Esophagus muscularis mucosa (tissue), 4 donors: ENCODE data around the gene MSI2. TPM values are rescaled to one million over a fixed set of nuclear protein-coding genes. Genes with fewer than 3 reads are reported as not detected.

Experiments used
- DNase-seq: peaks from one replicate; pipeline ENCODE4 v3.0.0-alpha.2; 2017; ENCODE audit errors: extremely low spot score
- H3K27ac ChIP-seq, 4 donors: fragments of 200-600 bp; sonication (generic); replicated peaks in 1 of 4; 1 replicate in 3 of 4; 2 replicates in 1 of 4; pipeline ENCODE4 v1.5.1; 2016 to 2019; ENCODE audit warnings: mild to moderate bottlenecking in 1 of 4
- H3K27me3 ChIP-seq, 4 donors: fragments of 200-600 bp; sonication (generic); one replicate each; pipeline versions ENCODE4 v1.5.1 to v1.6.0; 2016 to 2019
- H3K36me3 ChIP-seq, 4 donors: fragments of 200-600 bp; sonication (generic); one replicate each; pipeline ENCODE4 v1.5.1; 2016 to 2019
- H3K4me1 ChIP-seq, 4 donors: fragments of 200-600 bp; sonication (generic); one replicate each; pipeline ENCODE4 v1.5.1; 2016 to 2019
- H3K4me3 ChIP-seq, 4 donors: fragments of 200-600 bp; sonication (generic); 1 replicate in 2 of 4; 2 replicates in 2 of 4; pipeline ENCODE4 v1.5.1; 2016 to 2019; ENCODE audit warnings: mild to moderate bottlenecking in 4 of 4, moderate library complexity in 1 of 4
- H3K9me3 ChIP-seq, 4 donors: fragments of 200-600 bp; sonication (generic); 1 replicate in 3 of 4; 2 replicates in 1 of 4; pipeline ENCODE4 v1.5.1; 2016 to 2019
- CTCF ChIP-seq, 3 experiments: fragments of 200-600 bp in 2 of 3; fragments of 450-650 bp in 1 of 3; sonication (generic) in 2 of 3; IDR thresholded peaks; one replicate each; pipeline ENCODE4 v1.5.1; 2017 to 2019; ENCODE audit warnings: antibody characterized with exemption in 3 of 3, mild to moderate bottlenecking in 2 of 3, moderate library complexity in 1 of 3
- EP300 ChIP-seq: sonication (generic); formaldehyde crosslinking; IDR thresholded peaks from one replicate; pipeline ENCODE4 v1.6.1; 2017; ENCODE audit warnings: antibody characterized with exemption
- POLR2A ChIP-seq: fragments of 450-650 bp; IDR thresholded peaks from one replicate; pipeline ENCODE4 v1.6.1; 2017; ENCODE audit warnings: antibody characterized with exemption, moderate library complexity, mild to moderate bottlenecking, low read depth
- POLR2AphosphoS5 ChIP-seq, 2 donors: sonication (generic); formaldehyde crosslinking; IDR thresholded peaks; one replicate each; pipeline ENCODE4 v1.6.1; 2017; ENCODE audit warnings: antibody characterized with exemption in 2 of 2
- WGBS: methylation state at CpG from one replicate; pipeline ENCODE4 v1.1.5; 2018; 5-methylcytosine and 5-hydroxymethylcytosine counted together
- intact Hi-C: fragments of 100-400 bp; cut with DNase I; formaldehyde crosslinking; loops from one replicate; pipeline ENCODE4 v1.15.1; 2023
- total RNA-seq, 4 donors: library from RNA; depleted of rRNA; stranded (reverse); fragments of >200 nt; gene quantifications; one replicate each; pipeline versions ENCODE4 v1.1.0 to v1.2.1, GENCODE V29; 2016

MSI2 gene
- total RNA-seq, 4 donors from 2014 or later: 28.8 to 39.0 (median 29.6) TPM

DNA sequence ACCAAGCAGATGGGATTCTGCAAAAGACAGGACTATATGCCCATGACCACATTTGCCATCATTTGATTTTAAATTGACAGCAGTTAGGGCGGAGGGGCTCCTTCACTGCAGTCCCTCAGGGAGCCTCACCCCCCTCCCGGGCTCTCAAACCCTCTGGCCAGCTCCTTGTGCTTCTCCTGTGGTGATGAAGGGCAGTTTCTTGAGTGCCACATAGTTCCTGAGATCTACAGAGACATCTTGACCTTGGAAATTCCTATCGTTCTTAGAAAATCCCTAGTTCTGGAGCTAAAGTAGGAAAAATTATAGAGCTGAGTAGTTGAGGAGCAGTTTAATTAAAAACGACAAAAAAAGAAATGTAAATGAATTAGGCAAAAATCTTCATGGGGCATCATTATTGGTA is 257.2 kb downstream of the MSI2 start:
- Histone ChIP-seq H3K27me3 (no peaks in the 10 kb centered on the region), H3K4me1 (peaks cover 13 to 16% (median 14%) of the 10 kb centered on the region in 4 donors), H3K36me3 (no peaks in the 10 kb centered on the region), H3K27ac (no peak overlapping the region), H3K4me3 (no peak overlapping the region), H3K9me3 (no peaks in the 10 kb centered on the region)
- DNase-seq: no peak
- intact Hi-C loops: no loop called here
- WGBS: 73% methylated on average over 4 of the region's 4 CpGs
- TF ChIP-seq POLR2AphosphoS5 (IDR thresholded peaks at IDR 0.05) (no peak), EP300 (no peak), CTCF (IDR thresholded peaks at IDR 0.05) (no peak), POLR2A (no peak)

DNA sequence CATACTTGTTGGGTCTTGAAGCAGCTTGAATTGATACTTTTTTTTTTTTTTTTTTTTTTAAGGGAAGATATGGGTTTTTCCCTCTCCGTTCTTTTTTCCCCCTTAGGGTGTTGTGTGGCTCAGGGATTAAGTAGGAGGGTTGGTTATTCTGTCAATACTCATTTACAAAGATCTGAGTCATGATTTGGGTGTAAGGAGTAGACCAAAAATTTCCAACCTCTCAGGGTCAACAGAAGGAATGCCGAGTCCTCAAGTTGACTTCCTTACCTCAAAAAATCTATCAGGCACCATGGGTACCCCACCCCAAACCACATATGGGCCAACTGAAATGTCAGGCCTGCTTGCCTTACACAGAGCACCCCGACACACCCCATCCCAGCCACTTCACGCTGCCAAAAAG is 258.3 kb downstream of the MSI2 start:
- Histone ChIP-seq H3K27me3 (no peaks in the 10 kb centered on the region), H3K4me1 (peaks cover 16 to 25% (median 20%) of the 10 kb centered on the region in 4 donors), H3K36me3 (no peaks in the 10 kb centered on the region), H3K27ac (no peak overlapping the region), H3K9me3 (no peaks in the 10 kb centered on the region), H3K4me3 (no peak overlapping the region)
- DNase-seq: no peak
- WGBS: 98% methylated on average over 4 of the region's 4 CpGs
- intact Hi-C loops: no loop called here
- TF ChIP-seq CTCF (IDR thresholded peaks at IDR 0.05) (no peak), POLR2A (no peak), POLR2AphosphoS5 (IDR thresholded peaks at IDR 0.05) (no peak), EP300 (no peak)

DNA sequence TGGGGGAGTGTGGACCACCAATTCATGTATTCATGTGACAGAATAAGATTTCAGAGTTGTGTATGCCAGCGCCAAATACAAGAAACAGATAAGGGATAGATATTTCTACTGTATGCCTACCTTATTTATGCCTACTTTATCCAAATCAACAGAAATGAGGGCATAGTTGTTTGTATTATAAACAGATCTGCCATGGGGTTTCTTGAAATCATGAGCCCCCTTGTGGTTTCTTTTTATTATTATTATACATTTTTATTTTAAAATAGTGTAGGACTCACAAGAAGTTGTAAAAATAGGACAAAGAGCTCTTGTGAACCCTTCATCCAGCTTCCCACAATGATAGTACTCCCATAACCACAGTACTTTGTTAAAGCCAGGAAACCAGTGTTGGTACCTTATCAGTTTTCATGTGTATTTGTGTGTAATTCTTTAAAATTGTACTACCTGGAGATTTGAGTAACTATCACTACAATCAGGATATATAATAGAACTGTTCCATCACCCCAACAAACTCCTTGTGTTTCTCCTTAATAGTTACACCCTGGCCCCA is 259.4 kb downstream of the MSI2 start:
- Histone ChIP-seq H3K27me3 (no peaks in the 10 kb centered on the region), H3K27ac (no peak overlapping the region), H3K4me3 (no peak overlapping the region), H3K9me3 (no peaks in the 10 kb centered on the region), H3K36me3 (no peaks in the 10 kb centered on the region), H3K4me1 (peaks cover 16 to 25% (median 20%) of the 10 kb centered on the region in 4 donors)
- TF ChIP-seq CTCF (IDR thresholded peaks at IDR 0.05): no peak
- no peak for TF ChIP-seq EP300
- no peak for TF ChIP-seq POLR2AphosphoS5 (IDR thresholded peaks at IDR 0.05)
- TF ChIP-seq POLR2A: no peak
- 100% methylated on average over 1 of the region's 1 CpG for WGBS
- DNase-seq: no peak
- intact Hi-C loops: no loop called here

GRCh38 chr17:57516290-57517230 is 260.2 kb downstream of the MSI2 start:
- no peak overlapping the region for H3K27ac ChIP-seq
- DNase-seq: no peak
- H3K9me3 ChIP-seq: no peaks in the 10 kb centered on the region
- no peaks in the 10 kb centered on the region for H3K36me3 ChIP-seq
- 95% methylated on average over 10 of the region's 10 CpGs for WGBS
- H3K4me3 ChIP-seq: no peak overlapping the region
- no peak for TF ChIP-seq POLR2A
- no peak for TF ChIP-seq POLR2AphosphoS5 (IDR thresholded peaks at IDR 0.05)
- TF ChIP-seq EP300: no peak
- no peak for TF ChIP-seq CTCF (IDR thresholded peaks at IDR 0.05)
- H3K4me1 ChIP-seq: peaks cover 16 to 25% (median 20%) of the 10 kb centered on the region in 4 donors
- H3K27me3 ChIP-seq: no peaks in the 10 kb centered on the region
- intact Hi-C loops: no loop called here
